ENCODE data around the gene AP1S2.

Gene AP1S2

GRCh38 chrX:15812192-15812938 is 42.2 kb downstream of the AP1S2 start:
- in situ Hi-C loops (cut with MboI; ENCODE audit: low sequenced_read_pairs): no loop called here

DNA sequence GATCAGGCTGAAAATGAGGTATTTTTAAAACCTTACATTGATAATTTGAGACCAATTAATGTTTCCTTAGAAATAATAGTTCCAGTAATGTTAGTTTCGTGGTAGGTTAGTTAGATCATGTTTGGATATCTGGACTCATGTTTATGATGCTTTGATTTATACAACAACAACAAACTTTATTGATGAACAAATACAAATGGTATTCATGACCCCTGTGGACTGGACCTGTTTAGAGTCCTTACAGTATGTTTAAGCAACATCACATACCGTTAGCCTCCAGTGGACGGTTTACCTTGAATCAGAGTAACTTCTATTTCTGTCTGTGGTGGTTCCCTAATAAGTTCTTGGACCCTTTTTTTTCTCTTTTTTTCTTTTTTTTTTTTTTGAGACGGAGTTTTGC is 46.4 kb downstream of the AP1S2 start:
- in situ Hi-C loops (cut with MboI; ENCODE audit: low sequenced_read_pairs): no loop called here

DNA sequence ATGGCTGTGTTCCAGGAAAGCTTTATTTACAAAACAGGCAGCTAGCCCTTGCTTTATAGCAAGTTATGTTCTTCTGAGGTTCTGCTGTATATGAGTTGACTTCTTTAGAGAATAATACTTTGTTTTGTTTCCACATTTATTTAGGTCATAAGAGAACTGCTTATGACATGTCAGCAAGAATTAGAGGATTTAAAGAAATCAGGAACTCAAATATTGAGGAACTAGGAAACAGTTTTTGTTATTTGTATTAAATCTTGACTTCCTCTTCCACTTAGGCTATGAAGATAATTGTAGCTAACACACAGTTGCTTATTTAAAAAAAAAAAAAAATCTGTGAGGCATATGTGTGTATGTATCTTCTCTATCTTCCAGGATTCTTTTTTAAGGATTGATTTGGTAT is 50.0 kb downstream of the AP1S2 start:
- in situ Hi-C loops (cut with MboI; ENCODE audit: low sequenced_read_pairs): no loop called here

GRCh38 chrX:15797707-15798106 is 56.9 kb downstream of the AP1S2 start:
- in situ Hi-C loops (cut with MboI; ENCODE audit: low sequenced_read_pairs): no loop called here

DNA sequence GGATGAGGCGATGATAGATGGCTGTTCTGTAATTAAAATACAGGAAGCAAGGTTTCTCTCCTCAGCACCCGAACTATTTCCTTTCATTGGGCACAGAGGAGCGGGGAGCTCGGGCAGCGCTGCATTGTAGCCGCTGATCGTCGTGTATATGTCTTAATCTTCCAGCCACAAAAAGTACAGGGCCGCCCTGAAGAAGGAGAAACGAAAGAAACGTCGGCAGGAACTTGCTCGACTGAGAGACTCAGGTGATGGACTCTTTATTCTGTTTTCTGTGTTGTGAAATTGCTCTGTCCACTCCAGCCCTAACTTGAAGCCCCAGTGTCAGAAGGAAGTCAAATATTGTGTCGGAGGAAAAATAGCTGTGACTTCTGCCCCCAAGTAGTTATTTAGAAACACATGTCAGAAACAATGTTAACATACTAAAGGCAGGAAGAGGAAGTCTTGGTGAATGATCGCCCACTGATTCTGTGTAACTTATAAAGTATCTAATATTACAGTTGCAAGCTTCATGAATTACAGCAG is 63.8 kb downstream of the AP1S2 start:
- in situ Hi-C loops (cut with MboI; ENCODE audit: low sequenced_read_pairs): no loop called here

DNA sequence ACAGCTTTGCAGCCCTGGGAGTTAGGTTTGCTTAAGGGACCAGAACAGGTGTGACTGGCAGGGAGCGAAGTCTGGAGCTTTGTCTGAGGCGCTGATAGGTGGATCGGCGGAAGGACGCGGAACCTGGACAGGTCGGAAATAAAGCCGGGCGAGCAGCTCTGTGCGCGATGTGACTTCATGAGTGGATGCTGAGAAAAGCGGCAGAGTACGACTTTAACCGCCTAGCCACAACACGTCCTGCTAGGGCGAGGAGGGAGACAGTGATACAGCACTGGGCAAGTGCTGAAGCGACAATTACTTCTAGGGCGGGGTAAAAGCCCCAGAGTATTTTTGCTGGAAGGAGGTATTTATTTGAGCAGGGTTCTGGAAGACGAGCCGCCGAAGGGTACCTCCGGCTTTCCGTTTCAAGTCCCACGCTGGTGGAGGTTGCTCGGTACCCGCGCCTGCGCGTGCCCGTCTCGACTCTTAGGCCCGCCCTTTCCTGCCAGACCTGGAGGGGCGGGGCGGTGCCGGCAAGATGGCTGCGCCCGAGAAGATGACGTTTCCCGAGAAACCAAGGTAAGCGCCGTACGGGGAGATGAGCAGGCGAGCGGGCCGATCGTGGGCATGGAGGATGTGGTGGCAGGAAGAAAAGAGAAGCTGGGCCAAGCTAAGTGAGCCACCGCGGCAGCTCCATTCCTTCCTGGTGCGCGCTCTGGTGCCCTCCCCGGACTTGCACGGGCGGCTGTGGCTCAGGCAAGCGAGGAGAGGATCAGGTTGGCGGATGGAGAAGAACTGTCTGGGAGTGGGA is 64.4 kb downstream of the AP1S2 start, which contains the start of gene ZRSR2:
Gene ZRSR2 (plus strand): TSS at position 506 of the 790 bp plus-strand sequence. CDS start 12 bp downstream, at position 518.
- in situ Hi-C loops (cut with MboI; ENCODE audit: low sequenced_read_pairs): no loop called here

DNA sequence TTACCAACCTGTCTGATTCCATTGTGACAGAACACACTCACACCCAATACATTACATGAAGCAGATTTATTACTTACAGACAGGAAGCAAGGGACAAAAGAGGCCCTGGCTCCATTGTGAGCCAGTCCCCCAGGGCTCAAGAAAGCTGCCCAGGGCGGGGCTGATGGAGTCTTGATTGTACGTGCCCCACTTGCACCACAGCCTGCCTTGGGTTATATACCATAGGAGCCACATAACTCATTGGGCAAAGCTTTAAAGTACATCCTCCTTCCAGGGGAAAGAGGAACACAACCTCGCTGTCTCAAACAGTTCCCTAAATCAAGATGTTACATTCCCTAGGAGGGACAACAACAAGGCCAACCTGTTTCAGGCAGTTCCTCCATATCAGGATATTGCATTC is 67.7 kb downstream of the AP1S2 start:
- in situ Hi-C loops (cut with MboI; ENCODE audit: low sequenced_read_pairs): no loop called here

DNA sequence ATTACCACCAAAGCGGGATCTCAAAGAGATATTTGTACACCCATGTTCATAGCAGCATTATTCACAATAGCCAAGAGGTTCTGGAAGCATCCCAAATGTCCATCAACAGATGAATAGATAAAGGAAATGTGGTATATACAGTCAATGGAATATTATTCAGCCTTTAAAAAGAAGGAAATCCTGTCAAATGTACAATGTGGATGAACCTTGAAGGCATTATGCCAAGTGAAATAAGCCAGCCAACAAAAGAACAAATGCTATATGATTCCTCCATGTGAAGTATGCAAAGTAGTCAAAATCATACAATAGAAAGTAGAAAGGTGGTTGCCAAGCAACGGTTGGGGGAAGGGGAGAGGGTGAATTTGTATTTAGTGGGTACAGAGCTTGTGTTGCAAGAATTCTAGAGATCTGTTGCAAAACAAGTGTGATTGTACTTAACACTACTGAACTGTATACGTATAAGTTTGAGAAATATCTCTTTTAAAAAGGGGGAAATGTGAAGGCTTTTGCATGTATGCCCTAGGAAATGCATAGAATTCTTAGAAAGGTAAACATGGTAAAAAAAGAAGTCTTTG is 69.3 kb downstream of the AP1S2 start:
- in situ Hi-C loops (cut with MboI; ENCODE audit: low sequenced_read_pairs): no loop called here

DNA sequence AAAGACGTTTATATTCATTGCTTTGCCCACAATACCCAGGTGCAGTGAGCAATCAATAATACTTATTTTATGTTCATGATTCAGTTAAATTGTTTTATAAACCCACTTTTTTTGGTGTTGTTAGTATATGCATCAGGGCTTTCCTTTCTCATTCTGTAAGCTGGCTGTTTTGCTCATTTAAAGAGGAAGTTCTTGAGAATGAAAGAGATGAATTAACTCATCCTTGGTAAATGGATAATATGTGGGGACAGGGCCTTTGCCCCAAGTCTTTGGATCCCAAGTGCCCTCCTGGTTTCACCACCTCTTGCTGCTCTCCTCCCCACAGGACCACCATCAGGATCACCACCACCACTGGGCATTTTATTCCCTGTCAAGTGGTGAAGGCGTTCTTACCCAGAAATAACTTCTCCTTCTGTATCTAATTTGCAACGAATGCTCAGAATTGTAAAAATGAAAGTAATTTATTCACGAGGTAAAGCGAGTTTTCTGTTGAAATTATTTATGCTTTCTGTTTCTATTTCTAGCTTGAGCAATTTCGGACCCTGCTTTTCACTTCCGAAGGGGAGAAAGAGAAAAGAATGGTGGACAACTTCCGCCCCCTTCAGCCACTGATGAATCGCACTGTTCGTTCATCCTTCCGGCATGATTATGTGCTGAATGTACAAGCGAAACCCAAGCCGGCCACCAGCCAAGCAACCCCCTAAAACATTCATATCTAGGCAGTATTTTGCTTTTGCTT is 72.5 kb downstream of the AP1S2 start:
- in situ Hi-C loops (cut with MboI; ENCODE audit: low sequenced_read_pairs): no loop called here
